SW 1271 (cell line): Measurements from ENCODE around the gene MGA.

Experiments used
- DNase-seq, 2 experiments: peaks; one replicate each; lab custom pipeline; 2025; lab: John Stamatoyannopoulos, UW

Gene MGA

DNA sequence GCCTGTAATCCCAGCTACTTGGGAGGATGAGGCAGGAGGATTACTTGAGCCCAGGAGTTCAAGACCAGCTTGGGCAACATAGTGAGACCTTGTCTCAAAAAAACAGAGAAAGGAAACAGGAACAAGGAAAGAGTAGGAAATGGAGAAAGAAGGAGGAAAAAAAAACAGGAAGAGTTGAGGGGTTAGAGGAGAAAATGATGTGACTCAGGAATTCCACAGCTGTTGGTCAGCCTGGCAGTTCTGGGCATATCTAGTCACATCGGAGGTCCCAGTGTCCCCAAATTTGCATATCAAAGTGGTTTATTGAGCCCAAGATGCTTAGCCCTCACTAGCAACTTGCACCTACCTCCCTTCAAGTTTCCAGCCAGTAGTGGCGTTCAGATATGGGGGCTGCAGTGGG, 148.9 kb downstream of the MGA start:
- DNase-seq = peak in 1 of 2 experiments; percentile 14

DNA sequence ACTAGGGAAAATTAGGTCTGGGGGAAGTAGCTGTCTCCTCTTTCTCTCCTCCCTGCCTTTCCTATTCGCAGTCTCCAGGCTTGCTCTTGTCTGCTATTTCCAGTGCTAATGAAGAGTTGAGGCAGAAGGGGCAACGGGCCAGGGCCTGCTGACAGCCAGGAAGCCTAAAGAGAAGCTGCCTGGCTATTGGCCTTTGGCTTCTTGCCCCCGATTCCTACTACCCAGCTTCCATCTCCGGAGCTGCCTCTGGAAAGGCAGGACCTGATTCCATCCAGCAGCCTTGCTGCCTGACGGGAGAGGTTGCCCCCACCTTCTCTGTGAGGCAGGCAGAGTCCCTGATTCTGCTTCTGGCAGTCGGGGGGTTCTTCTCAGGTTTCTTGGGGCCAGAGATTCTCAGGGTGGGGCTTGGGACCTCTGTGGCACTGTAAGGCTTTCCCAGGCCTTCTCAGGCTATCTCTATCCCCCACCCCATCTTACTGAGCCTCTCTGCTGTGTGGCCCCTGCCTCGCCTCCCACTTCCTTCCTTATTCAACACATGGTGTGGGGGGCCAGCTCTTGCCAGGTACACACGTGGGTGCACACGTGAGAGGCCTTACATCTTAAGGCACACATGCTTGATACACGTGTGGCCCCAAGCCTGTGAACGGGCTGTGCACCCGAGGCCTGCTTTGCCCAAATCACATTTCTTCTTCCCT, 149.5 kb downstream of the MGA start:
- DNase-seq = no peak

DNA sequence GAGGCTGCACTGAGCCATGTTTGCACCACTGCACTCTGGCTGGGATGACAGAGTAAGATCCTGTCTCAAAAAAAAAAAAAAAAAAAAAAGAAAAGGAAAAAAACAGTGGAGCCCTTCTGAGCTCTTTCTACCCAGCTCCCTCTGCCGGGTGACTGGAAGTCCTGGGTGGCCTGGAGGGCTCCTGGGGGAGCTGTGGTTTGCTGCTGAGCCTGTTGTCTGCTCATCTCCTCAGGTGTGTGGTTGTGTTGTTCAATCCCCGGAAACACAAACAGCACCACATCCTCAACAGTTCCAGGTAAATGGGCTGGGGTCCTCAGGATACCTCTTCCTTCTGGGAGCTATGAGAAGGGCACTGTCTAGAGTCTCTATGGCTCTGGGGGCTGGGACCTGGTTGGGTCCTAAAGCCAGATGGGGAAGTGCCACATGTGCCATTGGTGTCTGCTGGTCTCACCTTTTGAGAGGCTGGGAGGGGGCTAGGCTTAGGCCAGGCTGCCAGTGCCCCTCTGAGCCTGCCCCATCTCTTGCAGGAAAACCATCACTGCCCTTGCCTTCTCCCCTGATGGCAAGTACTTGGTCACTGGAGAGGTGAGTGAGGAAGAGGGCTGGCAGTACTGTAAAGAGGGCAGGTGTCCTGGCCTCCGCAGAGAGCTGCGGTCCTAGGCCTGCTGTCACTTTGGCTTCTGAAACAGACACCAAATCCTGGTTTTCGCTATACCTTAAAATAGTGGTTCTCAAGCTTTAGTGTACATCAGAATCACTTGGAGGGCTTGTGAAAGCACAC, 150.6 kb downstream of the MGA start:
- DNase-seq = no peak

DNA sequence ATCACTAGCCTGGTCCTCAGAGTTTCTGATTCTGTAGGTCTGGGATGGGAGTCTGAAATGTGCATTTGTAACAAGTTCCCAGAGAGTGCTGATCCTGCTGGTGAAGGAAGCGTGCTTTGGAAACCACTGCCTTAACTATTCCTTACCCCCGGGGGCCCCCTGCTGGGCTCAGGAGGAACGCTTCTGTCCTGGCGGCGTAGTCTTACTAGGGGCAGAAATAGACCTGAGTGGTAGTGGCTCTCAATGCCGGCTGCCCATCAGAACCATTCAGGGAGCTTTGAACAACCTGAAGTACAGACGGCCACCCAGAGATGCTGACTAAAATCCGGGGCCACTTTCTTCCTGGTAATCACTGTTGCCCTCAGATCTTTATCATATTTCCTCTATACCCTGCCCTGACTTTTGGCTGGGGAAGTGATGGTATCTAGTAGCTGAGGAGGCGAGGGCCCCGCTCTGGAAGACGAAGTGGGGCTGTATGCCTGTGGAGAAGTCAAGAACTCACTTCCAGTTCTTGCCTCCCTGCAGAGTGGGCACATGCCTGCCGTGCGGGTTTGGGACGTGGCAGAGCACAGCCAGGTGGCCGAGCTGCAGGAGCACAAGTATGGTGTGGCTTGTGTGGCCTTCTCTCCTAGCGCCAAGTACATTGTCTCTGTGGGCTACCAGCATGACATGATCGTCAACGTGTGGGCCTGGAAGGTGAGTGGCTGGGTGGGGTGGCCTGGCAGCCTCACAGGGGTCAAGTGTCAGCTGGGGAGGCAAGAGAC, 151.4 kb downstream of the MGA start:
- peak; percentile 24 to 60 for DNase-seq

DNA sequence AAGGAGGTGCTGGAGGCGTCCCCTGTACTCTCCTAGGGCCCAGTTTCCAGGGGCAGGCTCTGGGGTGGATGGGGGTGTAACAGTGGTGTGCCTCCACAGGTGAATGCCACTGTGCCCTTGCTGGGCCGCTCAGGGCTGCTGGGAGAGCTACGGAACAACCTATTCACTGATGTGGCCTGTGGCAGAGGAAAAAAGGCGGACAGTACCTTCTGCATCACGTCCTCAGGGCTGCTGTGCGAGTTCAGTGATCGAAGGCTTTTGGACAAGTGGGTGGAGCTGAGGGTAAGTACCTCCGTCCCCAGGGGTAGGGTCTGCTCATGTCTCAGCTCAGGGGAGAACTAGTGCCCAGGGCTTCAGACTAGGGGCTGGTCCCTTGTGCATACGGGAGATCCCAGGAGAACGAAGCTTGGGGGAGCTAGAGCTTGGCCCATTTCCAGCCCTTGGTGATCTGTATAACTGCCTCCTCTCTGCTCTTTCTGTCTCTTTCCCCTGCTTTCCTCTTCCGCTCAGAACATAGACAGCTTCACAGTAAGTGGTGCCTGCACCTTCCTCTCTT, 152.7 kb downstream of the MGA start:
- DNase-seq = no peak

DNA sequence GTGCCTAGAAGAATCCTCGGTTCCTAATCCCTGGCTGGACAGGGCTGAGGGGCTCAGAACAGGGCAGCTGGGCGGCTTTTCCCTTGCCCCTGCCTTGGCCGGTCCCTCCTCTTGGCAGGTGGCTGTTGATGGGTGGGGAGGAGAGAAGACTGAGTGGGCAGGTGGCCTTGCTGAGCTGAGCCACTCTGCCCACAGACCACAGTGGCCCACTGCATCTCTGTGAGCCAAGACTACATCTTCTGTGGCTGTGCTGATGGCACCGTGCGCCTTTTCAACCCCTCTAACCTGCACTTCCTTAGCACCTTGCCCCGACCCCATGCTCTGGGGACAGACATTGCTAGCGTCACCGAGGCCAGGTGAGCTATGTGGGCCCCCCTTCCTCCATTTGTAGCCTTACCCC, 153.2 kb downstream of the MGA start:
- DNase-seq = no peak

DNA sequence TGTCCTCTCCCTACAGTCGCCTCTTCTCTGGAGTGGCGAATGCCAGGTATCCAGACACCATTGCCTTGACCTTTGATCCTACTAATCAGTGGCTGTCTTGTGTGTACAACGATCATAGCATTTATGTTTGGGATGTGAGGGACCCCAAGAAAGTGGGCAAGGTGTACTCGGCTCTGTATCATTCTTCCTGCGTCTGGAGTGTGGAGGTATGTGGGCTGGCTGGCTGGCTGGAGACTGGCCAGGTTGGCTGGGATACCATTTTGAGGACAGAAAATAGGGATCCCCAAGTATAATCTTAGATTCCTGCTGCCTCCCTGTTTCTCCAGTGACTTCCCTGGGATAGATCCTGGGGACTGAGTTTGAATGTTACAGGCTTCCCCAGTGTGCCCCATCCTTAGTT, 154.3 kb downstream of the MGA start:
- no peak for DNase-seq

DNA sequence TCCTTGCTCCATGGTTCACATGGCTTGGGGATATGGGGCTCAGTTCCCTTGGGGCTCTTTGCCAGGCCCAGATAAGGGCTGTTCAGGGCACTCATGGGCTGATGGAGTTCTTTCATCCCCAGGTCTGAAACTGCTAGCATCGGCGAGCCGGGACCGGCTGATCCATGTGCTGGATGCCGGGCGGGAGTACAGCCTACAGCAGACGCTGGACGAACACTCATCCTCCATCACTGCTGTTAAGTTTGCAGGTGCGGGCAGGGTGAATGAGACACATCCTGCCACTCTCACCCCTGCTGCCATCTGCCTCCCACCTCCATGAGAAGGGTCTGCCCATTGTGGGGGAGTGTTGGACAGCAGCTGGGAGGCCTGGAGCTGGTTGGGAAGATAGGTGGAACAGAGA, 156.6 kb downstream of the MGA start:
- no peak for DNase-seq

DNA sequence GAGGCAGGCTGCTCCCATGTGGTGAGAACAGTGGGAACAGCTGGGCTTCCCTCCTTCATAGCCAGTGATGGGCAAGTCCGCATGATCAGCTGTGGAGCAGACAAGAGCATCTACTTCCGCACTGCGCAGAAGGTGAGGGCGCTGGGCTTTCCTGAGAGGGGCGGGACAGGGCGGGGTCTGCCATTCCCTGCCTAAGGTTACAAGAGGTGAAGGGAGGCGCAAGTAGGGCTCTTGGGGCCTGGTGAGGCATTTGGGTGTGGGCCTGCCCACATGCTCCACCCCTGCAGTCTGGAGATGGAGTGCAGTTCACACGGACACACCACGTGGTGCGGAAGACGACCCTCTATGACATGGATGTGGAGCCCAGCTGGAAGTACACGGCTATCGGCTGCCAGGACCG, 157.1 kb downstream of the MGA start:
- DNase-seq = no peak

DNA sequence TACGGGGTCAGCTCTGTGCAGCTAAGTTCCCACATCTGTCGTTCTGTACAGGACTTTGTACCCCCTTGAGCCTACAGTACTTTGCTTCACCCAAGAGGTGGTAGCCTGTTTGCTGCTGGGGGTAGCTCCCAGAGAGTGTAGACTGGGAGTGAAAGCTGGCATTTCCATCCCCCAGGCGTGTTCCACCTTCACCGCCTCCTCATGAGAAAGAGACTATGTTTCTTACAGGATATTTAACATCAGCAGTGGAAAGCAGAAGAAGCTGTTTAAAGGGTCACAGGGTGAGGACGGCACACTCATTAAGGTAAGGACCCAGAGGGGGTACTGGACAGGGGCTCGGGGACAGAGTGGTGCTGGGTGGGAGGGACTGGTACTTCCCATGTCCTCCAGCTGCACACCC, 157.6 kb downstream of the MGA start:
- no peak for DNase-seq

DNA sequence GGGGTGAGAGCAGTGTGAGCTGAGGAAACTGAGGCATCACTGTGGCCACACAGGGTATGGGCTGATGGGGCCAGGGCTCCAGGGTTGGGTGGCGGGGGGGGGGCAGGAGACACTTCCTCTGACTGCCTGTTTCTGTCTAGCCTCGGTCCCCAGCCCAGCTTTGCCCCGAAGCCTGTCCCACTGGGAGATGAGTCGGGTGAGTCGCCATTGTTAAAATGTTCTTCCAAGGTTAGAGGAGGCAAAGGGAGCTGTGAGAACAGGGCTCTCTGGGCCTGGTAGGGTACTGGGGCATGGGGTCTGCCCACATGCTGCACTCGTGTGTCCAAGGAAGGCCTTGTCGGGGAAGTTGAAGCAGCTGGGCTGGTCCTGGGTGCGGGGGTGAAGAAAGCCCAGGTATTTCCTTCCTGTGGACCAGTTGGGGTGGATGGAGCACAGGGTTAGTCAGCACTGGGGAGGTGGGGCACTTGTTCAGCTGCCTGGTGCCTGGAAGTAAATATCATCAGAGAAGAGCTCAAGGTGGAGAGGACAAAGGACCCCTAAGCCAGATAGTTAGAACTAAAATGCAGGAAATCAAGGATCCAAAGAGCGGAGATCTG, 159.3 kb downstream of the MGA start:
- DNase-seq = no peak

DNA sequence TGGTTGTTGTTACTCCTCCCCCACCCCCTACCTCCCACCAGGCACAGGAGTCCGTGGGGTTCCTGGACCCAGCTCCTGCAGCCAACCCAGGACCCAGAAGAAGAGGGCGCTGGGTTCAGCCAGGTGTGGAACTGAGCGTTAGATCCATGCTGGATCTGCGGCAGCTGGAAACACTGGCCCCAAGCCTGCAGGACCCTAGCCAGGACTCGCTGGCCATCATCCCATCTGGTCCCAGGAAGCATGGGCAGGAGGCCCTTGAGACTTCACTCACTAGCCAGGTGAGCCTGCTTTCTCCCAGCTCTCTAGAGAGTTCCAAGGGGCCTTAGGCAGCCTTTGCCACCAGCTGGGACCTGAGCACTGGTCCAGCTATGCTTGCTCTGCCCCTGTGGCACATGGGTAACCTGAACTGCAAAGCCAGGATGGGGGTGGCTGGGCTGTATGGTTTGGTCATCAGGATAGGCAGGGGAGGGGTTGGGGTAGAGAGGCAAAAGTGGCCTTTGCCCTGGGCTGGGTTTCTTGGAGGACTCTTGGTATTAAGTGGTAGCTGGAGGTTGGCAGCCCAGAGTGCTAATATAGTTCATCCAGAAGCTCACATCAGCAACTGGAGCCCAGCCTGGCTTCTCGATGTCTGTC, 160.7 kb downstream of the MGA start:
- no peak for DNase-seq

DNA sequence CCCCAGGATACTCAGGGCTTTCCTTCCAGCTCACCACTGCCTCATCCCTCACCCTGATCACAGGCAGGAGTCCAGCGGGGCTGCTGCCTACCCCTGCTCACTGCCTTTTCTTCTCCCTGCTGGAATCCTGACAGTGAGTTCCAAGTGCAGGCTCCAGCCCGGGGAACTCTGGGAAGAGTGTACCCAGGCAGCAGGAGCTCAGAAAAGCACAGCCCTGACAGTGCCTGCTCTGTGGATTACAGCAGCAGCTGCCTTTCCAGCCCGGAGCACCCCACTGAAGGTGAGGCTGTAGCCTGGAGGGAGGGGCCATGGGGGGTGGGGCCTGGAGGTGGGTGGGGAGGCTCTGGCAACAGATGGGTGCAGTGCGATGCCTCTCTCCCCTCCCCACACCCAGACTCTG, 161.6 kb downstream of the MGA start:
- DNase-seq = no peak

DNA sequence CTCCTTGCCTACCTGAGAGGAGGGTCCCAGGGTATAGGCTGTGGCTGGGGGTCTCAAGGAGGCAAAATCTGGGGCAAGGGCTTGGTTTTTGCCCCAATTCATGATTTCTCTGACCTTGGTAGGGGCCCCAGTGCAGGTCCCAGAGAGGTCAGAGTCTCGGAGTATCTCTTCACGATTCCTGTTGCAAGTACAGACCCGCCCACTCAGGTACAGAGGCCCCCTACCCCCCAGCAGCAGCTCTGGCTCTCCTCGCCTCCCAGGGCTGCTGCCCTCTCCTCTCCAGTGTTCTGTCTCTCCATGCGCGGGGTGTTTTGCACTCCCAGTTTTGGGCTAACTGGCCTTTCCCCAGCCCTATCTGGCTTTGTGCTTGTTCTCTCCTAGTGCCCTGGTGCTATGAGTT, 162.3 kb downstream of the MGA start:
- DNase-seq = no peak
